CD4-positive, alpha-beta T cell treated with Interleukin-15 for 1 hour (primary cell): ENCODE data around the gene PDCD2L.
"Not testable (repeated sequence)": the region's sequence is repeated elsewhere in the genome, so short reads cannot be mapped to it uniquely, and the experiment has no call there.

Experiments
- DNase-seq: peaks from one replicate; pipeline ENCODE4 v3.0.0-alpha.2; 2020

Gene PDCD2L

GRCh38 chr19:34426096-34426661 is 22.0 kb downstream of the PDCD2L start:
- DNase-seq: no peak

GRCh38 chr19:34428549-34429285 is 24.5 kb downstream of the PDCD2L start:
- peak; percentile 30 for DNase-seq

- DNase-seq: no peak
Observed at GRCh38 chr19:34429553-34429952, 25.4 kb downstream of the PDCD2L start.

GRCh38 chr19:34430738-34431625 is 26.8 kb downstream of the PDCD2L start:
- peak; percentile 48 for DNase-seq

- no peak for DNase-seq
Observed at GRCh38 chr19:34431681-34432402, 27.6 kb downstream of the PDCD2L start.

GRCh38 chr19:34432797-34433196 is 28.6 kb downstream of the PDCD2L start:
- DNase-seq: no peak

- no peak for DNase-seq
Observed at GRCh38 chr19:34436716-34437115, 32.5 kb downstream of the PDCD2L start.

GRCh38 chr19:34448191-34448590 is 44.0 kb downstream of the PDCD2L start:
- no peak for DNase-seq

GRCh38 chr19:34452723-34453122 is 48.5 kb downstream of the PDCD2L start:
- DNase-seq: no peak

- no peak for DNase-seq
Observed at GRCh38 chr19:34454091-34454490, 49.9 kb downstream of the PDCD2L start.

- no peak for DNase-seq
Observed at GRCh38 chr19:34454685-34455084, 50.5 kb downstream of the PDCD2L start.

- DNase-seq: not testable (repeated sequence)
Observed at GRCh38 chr19:34455783-34456480, 51.7 kb downstream of the PDCD2L start.

- no peak for DNase-seq
Observed at GRCh38 chr19:34457446-34457845, 53.2 kb downstream of the PDCD2L start.

GRCh38 chr19:34458677-34459076 is 54.5 kb downstream of the PDCD2L start:
- DNase-seq: no peak

- no peak for DNase-seq
Observed at GRCh38 chr19:34459614-34460013, 55.4 kb downstream of the PDCD2L start.

- no peak for DNase-seq
Observed at GRCh38 chr19:34461375-34462100, 57.3 kb downstream of the PDCD2L start.

GRCh38 chr19:34464785-34465184 is 60.6 kb downstream of the PDCD2L start:
- DNase-seq: not testable (repeated sequence)

GRCh38 chr19:34468409-34468808 is 64.2 kb downstream of the PDCD2L start:
- DNase-seq: no peak

- DNase-seq: not testable (repeated sequence)
Observed at GRCh38 chr19:34469026-34469425, 64.8 kb downstream of the PDCD2L start.

- DNase-seq: no peak
Observed at GRCh38 chr19:34471906-34472700, 67.9 kb downstream of the PDCD2L start.
